ENCODE measurements around the gene CEND1. TPM values are rescaled to one million over a fixed set of nuclear protein-coding genes. Genes with fewer than 3 reads are reported as not detected.

CEND1 gene
- polyA plus RNA-seq (ENCODE audit: low read depth in 6 of 6) = not detected

DNA sequence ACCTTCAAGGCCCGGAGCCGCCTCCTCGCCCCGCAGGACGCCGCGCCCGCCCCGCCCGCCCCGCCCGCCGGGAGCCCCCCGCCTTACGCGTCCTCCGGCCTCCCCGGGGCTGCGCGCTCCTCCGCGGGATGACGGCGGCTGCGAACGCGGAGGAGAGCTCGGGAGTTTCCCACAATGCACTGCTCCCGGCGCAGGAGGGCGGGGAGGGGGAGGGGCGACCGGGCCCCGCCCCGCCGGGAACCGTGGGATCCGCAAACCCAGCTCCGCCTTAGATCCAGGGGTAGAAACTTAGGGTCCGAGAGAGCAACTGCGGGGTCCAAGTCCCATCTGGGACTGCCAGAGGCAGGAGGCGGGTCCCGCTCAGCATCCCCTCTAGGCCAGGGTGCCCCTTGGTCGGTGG lies at the start of gene CEND1:
TSS of gene CEND1 (minus strand) at position 148 of the 400 bp plus-strand sequence. CDS start 1,514 bp downstream, outside the sequence.
- no peaks in the 10 kb centered on the region for H3K36me3 Mint-ChIP-seq
- H3K4me1 Mint-ChIP-seq = peaks cover 0 to 13% (median 4%) of the 10 kb centered on the region in 3 donors
- no peak within 1 kb of the TSS for H3K27ac Mint-ChIP-seq
- ATAC-seq (ENCODE audit: low read depth in 2 of 2) = peak in 1 of 2 donors; percentile 25
- peak within 1 kb of the TSS in 1 of 8 donors; percentile 29 for H3K4me3 Mint-ChIP-seq
- no peaks in the 10 kb centered on the region for H3K9me3 Mint-ChIP-seq
- no peak for DNase-seq
- no peaks in the 10 kb centered on the region for H3K27me3 Mint-ChIP-seq

DNA sequence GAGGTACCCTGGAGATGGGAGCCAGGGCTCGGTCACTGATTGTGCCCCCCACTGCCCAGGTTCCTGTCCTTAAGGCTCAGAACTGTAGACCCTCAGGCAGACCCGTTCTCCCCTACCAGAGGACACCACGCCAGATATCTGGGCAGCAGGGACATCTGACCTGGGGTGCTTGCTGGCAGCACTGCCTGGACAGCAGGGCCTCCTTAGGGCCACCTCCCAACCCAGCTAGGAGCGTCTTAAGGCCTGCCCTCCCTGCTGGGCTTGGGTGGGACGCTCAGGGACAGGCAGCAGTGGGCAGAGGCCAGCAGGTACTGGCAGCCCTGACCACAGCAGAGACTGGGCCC lies 49.4 kb upstream of the CEND1 start:
- H3K27ac Mint-ChIP-seq = peak overlapping the region in 1 of 6 donors; percentile 68
- ATAC-seq (ENCODE audit: low read depth in 2 of 2) (no peak), DNase-seq (no peak)
- H3K4me1 Mint-ChIP-seq = peaks cover 21 to 25% (median 21%) of the 10 kb centered on the region in 3 donors
- peaks cover 0 to 10% (median 6%) of the 10 kb centered on the region in 3 donors for H3K27me3 Mint-ChIP-seq
- no peaks in the 10 kb centered on the region for H3K9me3 Mint-ChIP-seq
- no peaks in the 10 kb centered on the region for H3K36me3 Mint-ChIP-seq
- peak overlapping the region in 2 of 8 donors; percentile 49 to 87 for H3K4me3 Mint-ChIP-seq

DNA sequence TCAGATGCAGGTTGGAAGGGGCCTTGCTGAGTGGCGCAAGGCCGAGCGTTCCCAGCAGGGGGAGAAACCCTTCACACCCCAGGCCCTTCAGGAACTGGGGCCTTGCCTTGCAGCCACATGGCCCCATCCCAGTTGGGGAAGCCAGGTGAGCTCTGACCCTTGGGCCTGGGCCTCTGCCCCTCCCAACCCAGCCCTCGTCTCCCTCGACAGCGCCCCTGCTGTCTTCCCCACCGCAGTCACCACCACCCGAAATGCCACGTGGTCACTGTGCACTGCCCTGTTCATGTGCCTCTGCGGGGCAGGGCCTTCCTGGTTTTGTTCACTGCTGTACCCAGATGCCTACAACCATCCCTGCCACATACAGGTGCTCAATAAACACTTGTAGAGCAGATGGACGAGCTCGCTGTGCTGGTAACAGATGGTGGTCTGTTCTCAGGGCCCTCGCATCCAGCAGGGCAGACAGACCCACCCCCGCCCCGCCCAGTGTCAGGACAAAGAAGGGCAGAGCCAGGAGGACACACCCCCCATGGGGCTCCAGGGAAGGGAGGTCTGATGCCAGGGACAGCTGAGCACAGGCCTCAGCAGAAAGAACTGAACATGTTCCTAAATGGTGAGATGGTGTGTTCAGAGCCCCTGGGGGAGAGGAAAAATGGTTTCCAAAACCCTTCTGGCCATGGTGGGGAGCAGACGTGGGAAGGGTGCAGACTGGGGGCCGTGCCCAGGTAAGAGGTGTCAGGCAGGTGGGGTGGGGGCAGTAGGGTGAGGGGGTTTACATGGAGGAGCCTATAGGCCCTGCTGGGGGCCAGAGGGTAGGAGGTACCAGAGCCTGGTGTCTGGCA lies 48.8 kb upstream of the CEND1 start:
- no peak for ATAC-seq (ENCODE audit: low read depth in 2 of 2)
- Mint-ChIP-seq H3K4me1 (peaks cover 15 to 24% (median 24%) of the 10 kb centered on the region in 3 donors), H3K36me3 (no peaks in the 10 kb centered on the region), H3K4me3 (peak overlapping the region in 1 of 8 donors; percentile 38), H3K9me3 (no peaks in the 10 kb centered on the region), H3K27me3 (peaks cover 3 to 12% (median 5%) of the 10 kb centered on the region in 3 donors), H3K27ac (peak overlapping the region in 1 of 6 donors; percentile 68)
- no peak for DNase-seq

DNA sequence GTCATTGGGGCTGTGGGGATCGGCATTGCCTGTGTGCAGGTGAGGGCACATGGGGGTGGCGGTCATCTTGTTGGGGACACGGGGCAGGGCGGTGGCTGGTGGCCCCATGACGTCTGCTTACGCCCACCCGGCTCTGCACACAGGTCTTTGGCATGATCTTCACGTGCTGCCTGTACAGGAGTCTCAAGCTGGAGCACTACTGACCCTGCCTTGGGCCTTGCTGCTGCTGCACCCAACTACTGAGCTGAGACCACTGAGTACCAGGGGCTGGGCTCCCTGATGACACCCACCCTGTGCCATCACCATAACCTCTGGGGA lies 48.1 kb upstream of the CEND1 start:
- H3K27me3 Mint-ChIP-seq = peaks cover 0 to 7% (median 5%) of the 10 kb centered on the region in 3 donors
- H3K4me3 Mint-ChIP-seq = no peak overlapping the region
- H3K36me3 Mint-ChIP-seq = no peaks in the 10 kb centered on the region
- peaks cover 10 to 21% (median 19%) of the 10 kb centered on the region in 3 donors for H3K4me1 Mint-ChIP-seq
- DNase-seq (no peak), ATAC-seq (ENCODE audit: low read depth in 2 of 2) (no peak)
- no peak overlapping the region for H3K27ac Mint-ChIP-seq
- H3K9me3 Mint-ChIP-seq = no peaks in the 10 kb centered on the region

DNA sequence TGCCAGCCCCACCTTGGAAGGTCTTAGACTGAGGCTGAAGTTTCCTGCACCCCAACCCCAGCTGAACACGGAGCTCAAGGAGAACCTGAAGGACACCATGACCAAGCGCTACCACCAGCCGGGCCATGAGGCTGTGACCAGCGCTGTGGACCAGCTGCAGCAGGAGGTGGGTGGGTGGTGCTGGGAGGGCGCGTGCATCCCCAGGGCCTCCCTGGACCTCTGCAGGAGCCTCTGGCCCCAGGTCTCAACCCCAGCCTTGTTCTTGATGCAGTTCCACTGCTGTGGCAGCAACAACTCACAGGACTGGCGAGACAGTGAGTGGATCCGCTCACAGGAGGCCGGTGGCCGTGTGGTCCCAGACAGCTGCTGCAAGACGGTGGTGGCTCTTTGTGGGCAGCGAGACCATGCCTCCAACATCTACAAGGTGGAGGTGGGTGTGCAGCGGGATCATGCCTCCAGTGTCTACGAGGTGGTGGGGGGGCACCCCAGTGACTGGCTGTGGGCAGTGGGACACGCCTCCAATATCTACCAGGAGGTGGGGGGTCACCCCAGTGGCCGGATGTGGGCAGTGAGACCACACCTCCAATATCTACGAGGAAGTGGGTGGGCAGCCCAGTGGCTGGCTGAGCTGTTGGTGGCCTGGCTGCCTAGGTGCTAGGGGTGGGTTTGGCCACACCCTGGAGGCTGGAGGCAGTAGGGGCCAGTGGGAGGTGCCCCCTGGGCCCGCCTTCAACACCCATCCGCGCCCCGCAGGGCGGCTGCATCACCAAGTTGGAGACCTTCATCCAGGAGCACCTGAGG lies 47.5 kb upstream of the CEND1 start:
- ATAC-seq (ENCODE audit: low read depth in 2 of 2) (no peak), DNase-seq (no peak)
- no peaks in the 10 kb centered on the region for H3K9me3 Mint-ChIP-seq
- H3K27me3 Mint-ChIP-seq = peaks cover 0 to 7% (median 5%) of the 10 kb centered on the region in 3 donors
- H3K4me3 Mint-ChIP-seq = peak overlapping the region in 1 of 8 donors; percentile 53
- peak overlapping the region in 1 of 6 donors; percentile 16 for H3K27ac Mint-ChIP-seq
- H3K36me3 Mint-ChIP-seq = no peaks in the 10 kb centered on the region
- H3K4me1 Mint-ChIP-seq = peaks cover 12 to 21% (median 19%) of the 10 kb centered on the region in 3 donors

DNA sequence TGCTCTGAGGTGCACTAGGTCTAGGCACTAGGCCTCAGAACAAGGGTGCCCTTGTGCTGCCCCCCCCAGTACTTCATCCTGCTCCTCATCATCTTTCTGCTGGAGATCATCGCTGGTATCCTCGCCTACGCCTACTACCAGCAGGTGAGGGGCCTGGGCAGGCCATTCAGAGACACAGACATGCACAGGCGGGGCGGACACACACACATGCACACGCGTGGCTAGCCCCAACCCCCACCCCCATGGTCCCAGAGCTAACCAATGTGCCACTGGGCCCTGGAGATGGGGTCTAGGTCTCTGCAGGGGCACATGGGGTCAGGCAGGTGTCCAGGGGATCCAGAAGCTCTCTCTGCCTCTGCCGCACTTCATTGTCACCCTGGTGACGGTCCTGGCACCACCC lies 46.8 kb upstream of the CEND1 start:
- Mint-ChIP-seq H3K9me3 (no peaks in the 10 kb centered on the region), H3K36me3 (no peaks in the 10 kb centered on the region), H3K4me3 (peak overlapping the region in 1 of 8 donors; percentile 53), H3K4me1 (peaks cover 19 to 25% (median 22%) of the 10 kb centered on the region in 3 donors), H3K27me3 (peaks cover 5 to 10% (median 5%) of the 10 kb centered on the region in 3 donors), H3K27ac (no peak overlapping the region)
- DNase-seq = no peak
- no peak for ATAC-seq (ENCODE audit: low read depth in 2 of 2)

DNA sequence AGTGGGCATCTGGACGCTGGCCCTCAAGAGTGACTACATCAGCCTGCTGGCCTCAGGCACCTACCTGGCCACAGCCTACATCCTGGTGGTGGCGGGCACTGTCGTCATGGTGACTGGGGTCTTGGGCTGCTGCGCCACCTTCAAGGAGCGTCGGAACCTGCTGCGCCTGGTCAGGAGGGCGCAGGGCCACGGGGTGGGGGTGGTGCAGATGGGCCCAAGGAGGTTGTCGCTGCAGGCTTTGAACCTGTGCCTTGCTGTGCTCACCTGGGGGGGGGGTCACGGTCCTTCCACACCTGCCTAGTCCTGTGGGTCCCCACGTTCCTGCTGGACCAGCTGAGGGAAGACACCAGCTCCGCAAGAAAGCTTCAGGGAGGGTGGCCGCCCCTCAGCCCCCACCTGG lies 46.4 kb upstream of the CEND1 start:
- Mint-ChIP-seq H3K9me3 (no peaks in the 10 kb centered on the region), H3K4me3 (no peak overlapping the region), H3K27me3 (peaks cover 5 to 15% (median 9%) of the 10 kb centered on the region in 3 donors), H3K36me3 (no peaks in the 10 kb centered on the region), H3K4me1 (peaks cover 23 to 26% (median 24%) of the 10 kb centered on the region in 3 donors), H3K27ac (no peak overlapping the region)
- ATAC-seq (ENCODE audit: low read depth in 2 of 2) (no peak), DNase-seq (no peak)

DNA sequence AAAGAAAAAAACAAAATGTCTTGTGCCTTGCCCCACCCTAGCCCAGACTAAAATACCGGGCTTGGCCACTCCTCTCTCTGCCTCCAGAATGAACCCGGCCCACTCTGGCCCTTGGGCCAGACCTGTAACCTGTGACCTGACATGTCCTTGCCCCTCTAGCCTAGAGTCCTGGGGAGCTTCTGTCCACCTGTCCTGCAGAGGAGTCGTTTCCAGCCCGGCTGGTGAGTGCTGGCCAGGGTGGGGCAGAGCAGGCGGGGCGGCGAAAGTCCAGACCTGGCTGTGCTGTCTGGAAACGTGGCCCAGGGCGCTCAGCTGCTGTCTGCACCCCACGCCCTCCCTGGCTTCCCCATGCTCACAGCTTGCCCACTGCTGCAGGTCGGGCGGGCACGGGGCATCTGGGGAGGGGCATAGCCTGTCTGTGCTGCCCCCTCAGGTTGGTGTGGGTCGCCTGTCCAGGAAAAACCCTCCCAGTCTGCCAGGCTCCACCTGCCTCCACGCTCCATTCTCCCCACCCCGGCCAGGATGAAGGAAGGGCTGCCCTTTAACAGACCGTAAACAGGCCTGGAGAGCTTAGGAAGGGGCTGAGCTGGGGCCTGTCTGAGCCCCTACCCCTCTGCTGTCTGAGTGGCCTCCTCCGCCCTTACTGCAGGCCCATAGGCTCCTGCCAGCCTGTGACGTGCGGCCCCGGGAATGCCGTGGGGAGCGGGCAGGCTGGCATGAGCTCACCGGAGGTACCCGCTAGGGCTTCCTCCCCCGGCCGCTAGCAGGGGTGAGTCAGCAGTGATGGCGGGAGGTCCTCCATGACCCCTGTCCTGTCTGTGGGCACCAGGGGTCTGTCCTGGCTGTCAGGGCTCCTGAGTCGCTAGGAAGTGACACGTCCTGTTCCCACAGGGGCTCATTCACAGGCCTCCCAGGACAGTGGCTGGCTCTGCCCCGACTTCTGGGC lies 44.8 kb upstream of the CEND1 start:
- ATAC-seq (ENCODE audit: low read depth in 2 of 2) (no peak), DNase-seq (no peak)
- peak overlapping the region; percentile 25 to 82 (median 71) for H3K4me3 Mint-ChIP-seq
- H3K36me3 Mint-ChIP-seq = no peaks in the 10 kb centered on the region
- no peaks in the 10 kb centered on the region for H3K9me3 Mint-ChIP-seq
- H3K27me3 Mint-ChIP-seq = peaks cover 5 to 27% (median 9%) of the 10 kb centered on the region in 3 donors
- peaks cover 14 to 24% (median 17%) of the 10 kb centered on the region in 3 donors for H3K4me1 Mint-ChIP-seq
- peak overlapping the region in 1 of 6 donors; percentile 31 for H3K27ac Mint-ChIP-seq

DNA sequence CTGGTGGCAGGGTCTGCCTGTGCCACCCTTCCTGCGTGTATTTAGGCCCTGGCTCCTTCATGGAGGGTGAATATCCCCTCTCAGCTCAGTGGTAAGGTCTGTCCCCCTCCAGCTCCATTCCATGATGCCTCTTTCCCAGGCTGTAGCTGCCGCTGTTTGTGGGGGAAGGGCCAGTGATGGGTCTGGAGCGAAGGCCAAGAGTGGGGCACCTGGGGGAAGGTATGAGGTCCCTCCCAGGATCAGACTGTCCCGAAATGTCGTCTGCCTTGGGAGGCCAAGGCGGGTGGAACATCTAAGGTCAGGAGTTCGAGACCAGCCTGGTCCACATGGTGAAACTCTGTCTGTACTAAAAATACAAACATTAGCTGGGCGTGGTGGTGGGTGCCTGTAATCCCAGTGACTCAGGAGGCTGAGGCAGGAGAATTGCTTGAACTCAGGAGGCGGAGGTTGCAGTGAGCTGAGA lies 44.0 kb upstream of the CEND1 start:
- Mint-ChIP-seq H3K27me3 (peaks cover 10 to 34% (median 15%) of the 10 kb centered on the region in 3 donors), H3K9me3 (no peaks in the 10 kb centered on the region), H3K27ac (peak overlapping the region in 2 of 6 donors; percentile 27 to 31), H3K4me3 (peak overlapping the region; percentile 47 to 82 (median 72)), H3K36me3 (no peaks in the 10 kb centered on the region), H3K4me1 (peaks cover 20 to 32% (median 25%) of the 10 kb centered on the region in 3 donors)
- DNase-seq (no peak), ATAC-seq (ENCODE audit: low read depth in 2 of 2) (no peak)

DNA sequence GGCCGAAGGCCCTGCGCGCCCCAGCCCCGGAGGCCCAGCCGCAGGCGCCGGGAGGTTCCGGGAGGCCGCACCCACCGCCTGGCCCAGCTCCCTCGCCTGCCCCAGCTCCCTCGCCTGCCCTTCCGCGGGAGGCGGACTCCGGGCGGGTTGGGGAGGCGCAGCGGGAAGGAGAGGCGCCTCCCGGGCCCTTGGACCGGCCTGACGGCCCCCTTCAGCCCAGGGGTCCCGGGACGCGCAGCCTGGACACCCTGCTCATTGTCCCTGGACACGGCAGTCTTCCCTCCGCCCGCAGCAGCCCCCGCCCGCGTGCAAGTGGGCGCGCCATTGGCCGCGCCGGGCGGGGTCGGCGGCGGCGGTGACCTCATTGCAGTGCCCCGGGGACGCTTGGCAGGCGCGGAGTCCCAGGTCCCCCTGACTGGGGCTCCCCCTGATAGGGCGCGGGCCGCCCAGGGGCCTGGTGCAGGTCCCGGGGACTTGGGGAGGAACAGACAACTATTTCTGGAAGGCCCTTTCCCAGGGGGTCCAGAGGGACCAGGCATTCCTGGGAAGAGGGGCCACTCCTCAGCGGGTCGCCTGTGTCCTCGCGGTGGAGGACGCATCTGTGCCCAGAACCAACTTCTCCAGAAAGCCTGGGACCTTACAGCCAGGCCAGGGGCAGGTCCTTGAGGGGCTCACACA lies 43.4 kb upstream of the CEND1 start:
- no peak for DNase-seq
- H3K36me3 Mint-ChIP-seq = no peaks in the 10 kb centered on the region
- H3K27ac Mint-ChIP-seq = peak overlapping the region in 1 of 6 donors; percentile 27
- no peaks in the 10 kb centered on the region for H3K9me3 Mint-ChIP-seq
- peak; percentile 51 to 63 for ATAC-seq (ENCODE audit: low read depth in 2 of 2)
- H3K27me3 Mint-ChIP-seq = peaks cover 10 to 41% (median 21%) of the 10 kb centered on the region in 3 donors
- peaks cover 24 to 38% (median 29%) of the 10 kb centered on the region in 3 donors for H3K4me1 Mint-ChIP-seq
- peak overlapping the region; percentile 22 to 86 (median 72) for H3K4me3 Mint-ChIP-seq

DNA sequence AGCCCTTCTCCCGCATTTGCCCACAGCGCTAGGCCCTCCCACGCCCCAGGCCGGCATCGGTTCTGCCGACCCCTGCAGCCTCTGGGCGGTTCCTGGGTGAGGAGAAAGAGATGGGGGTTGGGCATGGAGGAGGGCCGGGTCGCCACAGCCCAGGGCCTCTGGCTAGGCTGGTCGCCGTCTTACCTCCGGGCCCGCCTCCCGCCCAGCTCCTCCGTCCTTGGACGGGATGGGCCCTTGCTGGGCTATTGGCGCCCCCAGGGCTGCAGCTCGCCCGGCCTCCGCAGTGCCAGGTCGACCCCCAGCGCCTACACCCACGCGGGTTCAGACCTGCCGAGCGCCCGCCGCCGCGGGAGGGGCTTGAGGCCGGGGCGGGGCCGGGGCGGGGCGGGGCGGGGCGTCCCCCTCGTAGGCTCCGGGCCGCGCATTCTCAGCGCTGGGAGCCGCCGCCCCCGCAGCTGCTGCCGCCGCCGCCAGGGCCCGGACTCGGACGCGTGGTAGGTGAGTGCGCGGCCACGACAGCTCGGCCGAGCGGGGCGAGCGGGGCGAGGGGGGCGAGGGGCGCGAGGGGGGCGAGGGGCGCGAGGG lies 42.7 kb upstream of the CEND1 start, which contains the start of gene CD151:
TSS of gene CD151 (plus strand) at position 424 of the 585 bp plus-strand sequence. CDS start 3,118 bp downstream, outside the sequence.
- Mint-ChIP-seq H3K27ac (peak within 1 kb of the TSS in 4 of 6 donors; percentile 1 to 78 (median 29)), H3K27me3 (peaks cover 16 to 47% (median 28%) of the 10 kb centered on the region in 3 donors), H3K36me3 (no peaks in the 10 kb centered on the region), H3K9me3 (no peaks in the 10 kb centered on the region), H3K4me1 (peaks cover 30 to 45% (median 34%) of the 10 kb centered on the region in 3 donors), H3K4me3 (peak within 1 kb of the TSS; percentile 47 to 86 (median 74))
- DNase-seq (no peak), ATAC-seq (ENCODE audit: low read depth in 2 of 2) (peak; percentile 54 to 62)
